Ecto neural progenitor cell (in vitro differentiated cells): ENCODE results near the gene ARNT2.
"Not testable (repeated sequence)": the region's sequence is repeated elsewhere in the genome, so short reads cannot be mapped to it uniquely, and the experiment has no call there.

Experiments
- DNase-seq: peaks from one replicate; pipeline ENCODE4 v3.0.0-alpha.2; 2018; ENCODE audit warnings: low spot score

Gene ARNT2

GRCh38 chr15:80404057-80404760, at the start of gene ARNT2:
Gene ARNT2, plus strand, starts transcription at chr15:80404382. Its CDS starts 134 bp downstream, at chr15:80404516.
- DNase-seq: peak; percentile 78

GRCh38 chr15:80367094-80367493, 37.1 kb upstream of the ARNT2 start:
- DNase-seq: no peak

GRCh38 chr15:80367661-80368060, 36.5 kb upstream of the ARNT2 start:
- DNase-seq: no peak

GRCh38 chr15:80371924-80372323, 32.3 kb upstream of the ARNT2 start:
- DNase-seq: no peak

GRCh38 chr15:80374441-80374840, 29.7 kb upstream of the ARNT2 start:
- no peak for DNase-seq

- no peak for DNase-seq
Measured at GRCh38 chr15:80375968-80376891, 28.0 kb upstream of the ARNT2 start.

GRCh38 chr15:80379693-80380092, 24.5 kb upstream of the ARNT2 start:
- no peak for DNase-seq

GRCh38 chr15:80380154-80380553, 24.0 kb upstream of the ARNT2 start:
- DNase-seq: no peak

- DNase-seq: no peak
Measured at GRCh38 chr15:80382285-80382684, 21.9 kb upstream of the ARNT2 start.

GRCh38 chr15:80384432-80384831, 19.8 kb upstream of the ARNT2 start:
- no peak for DNase-seq

- no peak for DNase-seq
Measured at GRCh38 chr15:80386151-80386550, 18.0 kb upstream of the ARNT2 start.

- DNase-seq: no peak
Measured at GRCh38 chr15:80388326-80388725, 15.9 kb upstream of the ARNT2 start.

- DNase-seq: no peak
Measured at GRCh38 chr15:80389370-80389769, 14.8 kb upstream of the ARNT2 start.

- DNase-seq: not testable (repeated sequence)
Measured at GRCh38 chr15:80390942-80391341, 13.2 kb upstream of the ARNT2 start.

- DNase-seq: no peak
Measured at GRCh38 chr15:80395616-80396015, 8.6 kb upstream of the ARNT2 start.

GRCh38 chr15:80396096-80396495, 8.1 kb upstream of the ARNT2 start:
- DNase-seq: no peak

GRCh38 chr15:80399508-80399907, 4.7 kb upstream of the ARNT2 start:
- DNase-seq: no peak

GRCh38 chr15:80401456-80401855, 2.7 kb upstream of the ARNT2 start:
- no peak for DNase-seq

GRCh38 chr15:80402339-80402738, 1.8 kb upstream of the ARNT2 start:
- DNase-seq: no peak

- peak; percentile 69 for DNase-seq
Measured at GRCh38 chr15:80403712-80404056, 498 bp upstream of the ARNT2 start.

- peak; percentile 69 for DNase-seq
Measured at GRCh38 chr15:80404761-80405553, 775 bp downstream of the ARNT2 start.

GRCh38 chr15:80405554-80405850, 1.3 kb downstream of the ARNT2 start:
- DNase-seq: no peak

- no peak for DNase-seq
Measured at GRCh38 chr15:80405970-80406369, 1.8 kb downstream of the ARNT2 start.
